ENCODE measurements around the gene NLRP3. TPM values are rescaled to one million over a fixed set of nuclear protein-coding genes. Genes with fewer than 3 reads are reported as not detected.

The NLRP3 gene
- total RNA-seq, 1 experiment from 2014 or later = not detected

GRCh38 chr1:247496581-247497285, 80.8 kb downstream of the NLRP3 start:
- Histone ChIP-seq H3K9me2 (ENCODE audit: insufficient read depth) (no peaks in the 10 kb centered on the region), H3K79me2 (ENCODE audit: low read depth) (no peaks in the 10 kb centered on the region), H3K9me3 (ENCODE audit: insufficient read depth, low read depth) (no peaks in the 10 kb centered on the region), H3K4me2 (0 out of 2 replicates have a peak overlapping the region, but pooled peaks have one; percentile 9), H3K4me3 (no peak overlapping the region), H3K27ac (no peak overlapping the region), H3F3A (ENCODE audit: insufficient read depth, low read depth) (no peaks in the 10 kb centered on the region), H3K36me3 (ENCODE audit: low read depth) (no peaks in the 10 kb centered on the region), H2AFZ (no peak overlapping the region), H3K27me3 (ENCODE audit: insufficient read depth, low read depth) (peaks cover 11% of the 10 kb centered on the region; the same call in 1 of the 2 replicates), H3K4me1 (replicated peaks; ENCODE audit: insufficient read depth) (no peaks in the 10 kb centered on the region), H4K20me1 (ENCODE audit: insufficient read depth) (no peaks in the 10 kb centered on the region)
- CTCF ChIA-PET = no interaction called here
- POLR2A ChIA-PET (ENCODE audit: unreplicated experiment) = no interaction called here
- BruUV-seq (replicated peaks) = no TSS peak
- no peak for DNase-seq
- TF ChIP-seq EZH2 (IDR thresholded peaks at IDR 0.05; ENCODE audit: low read depth) = no peak
- TF ChIP-seq, protein P1, sequence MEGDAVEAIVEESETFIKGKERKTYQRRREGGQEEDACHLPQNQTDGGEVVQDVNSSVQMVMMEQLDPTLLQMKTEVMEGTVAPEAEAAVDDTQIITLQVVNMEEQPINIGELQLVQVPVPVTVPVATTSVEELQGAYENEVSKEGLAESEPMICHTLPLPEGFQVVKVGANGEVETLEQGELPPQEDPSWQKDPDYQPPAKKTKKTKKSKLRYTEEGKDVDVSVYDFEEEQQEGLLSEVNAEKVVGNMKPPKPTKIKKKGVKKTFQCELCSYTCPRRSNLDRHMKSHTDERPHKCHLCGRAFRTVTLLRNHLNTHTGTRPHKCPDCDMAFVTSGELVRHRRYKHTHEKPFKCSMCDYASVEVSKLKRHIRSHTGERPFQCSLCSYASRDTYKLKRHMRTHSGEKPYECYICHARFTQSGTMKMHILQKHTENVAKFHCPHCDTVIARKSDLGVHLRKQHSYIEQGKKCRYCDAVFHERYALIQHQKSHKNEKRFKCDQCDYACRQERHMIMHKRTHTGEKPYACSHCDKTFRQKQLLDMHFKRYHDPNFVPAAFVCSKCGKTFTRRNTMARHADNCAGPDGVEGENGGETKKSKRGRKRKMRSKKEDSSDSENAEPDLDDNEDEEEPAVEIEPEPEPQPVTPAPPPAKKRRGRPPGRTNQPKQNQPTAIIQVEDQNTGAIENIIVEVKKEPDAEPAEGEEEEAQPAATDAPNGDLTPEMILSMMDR (conservative IDR thresholded peaks at IDR 0.05) = no peak
- intact Hi-C loops (cut with micrococcal nuclease; ENCODE audit: unreplicated experiment) = no loop called here

Other genes with a start within 250 kb of the NLRP3 start
- gene ZNF124, start 244.2 kb upstream of the NLRP3 start, total RNA-seq (2021) = 9.5 and 10.1 TPM in 2 replicates
- not detected in 2 replicates for gene VN1R5, start 160.1 kb upstream of the NLRP3 start, total RNA-seq (2021)
- 37.6 and 56.8 TPM in 2 replicates for gene ZNF496, start 84.3 kb upstream of the NLRP3 start, total RNA-seq (2021)
- not detected in 2 replicates for gene OR2B11, start 41.9 kb downstream of the NLRP3 start, total RNA-seq (2021)
- gene OR2C3, start 120.3 kb downstream of the NLRP3 start, total RNA-seq (2021) = not detected in 2 replicates
- gene GCSAML, start 133.0 kb downstream of the NLRP3 start, total RNA-seq (2021) = not detected in 2 replicates
- gene OR2G2, start 172.2 kb downstream of the NLRP3 start, total RNA-seq (2021) = not detected in 2 replicates
- not detected in 2 replicates for gene OR2G3, start 189.4 kb downstream of the NLRP3 start, total RNA-seq (2021)